ENCODE measurements around the gene PEG3. TPM values are rescaled to one million over a fixed set of nuclear protein-coding genes. Genes with fewer than 3 reads are reported as not detected.
"Not testable (repeated sequence)": the region's sequence is repeated elsewhere in the genome, so short reads cannot be mapped to it uniquely, and the experiment has no call there.

The PEG3 gene
- polyA plus RNA-seq (2013, experiment 1 of 2; ENCODE audit: insufficient read length) = 1.3 TPM
- 1.1 TPM for polyA plus RNA-seq (2013, experiment 2 of 2; ENCODE audit: insufficient read length)

DNA sequence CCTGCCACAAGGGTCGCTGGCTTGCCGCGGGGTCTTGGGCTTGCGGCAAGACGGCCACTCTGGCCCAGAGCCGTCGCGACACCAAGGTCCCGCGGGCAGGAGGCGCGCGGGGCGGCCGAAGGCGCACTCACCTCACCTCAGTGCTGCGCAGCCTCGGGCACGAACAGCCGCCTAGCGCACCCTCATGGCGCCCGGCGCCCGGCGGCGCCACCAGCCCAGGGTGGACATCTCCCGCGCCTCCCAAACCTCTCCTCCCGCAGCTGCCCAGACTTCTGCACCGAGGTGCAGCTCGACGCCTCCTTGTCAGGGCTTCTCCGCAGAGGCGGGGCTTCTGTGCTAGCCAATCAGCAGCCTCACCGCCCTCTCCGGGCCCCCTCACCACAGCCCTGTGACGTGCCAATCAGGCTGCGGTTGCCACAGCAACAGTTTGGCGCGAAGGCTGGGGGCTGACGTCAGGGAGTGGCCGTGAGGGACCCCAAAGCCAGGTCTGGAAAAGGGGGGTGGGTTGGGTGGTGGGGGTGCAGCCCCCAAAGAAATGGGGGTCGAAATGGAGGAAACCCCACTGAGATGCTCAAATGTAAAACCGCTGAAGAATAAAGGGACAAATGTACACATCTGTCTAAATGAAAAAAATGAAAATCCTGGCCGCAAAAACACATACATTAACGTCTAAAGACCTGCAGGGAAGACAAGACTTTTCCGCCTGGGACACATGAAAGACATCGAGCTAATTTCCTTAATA lies at the start of gene PEG3, which contains the start of gene ZIM2:
PEG3 (minus strand) TSS at position 276 of the 742 bp plus-strand sequence. CDS start 16,071 bp downstream, outside the sequence.
ZIM2 (minus strand) TSS at position 276 of the 742 bp plus-strand sequence. CDS start 16,449 bp downstream, outside the sequence.
- peak; percentile 18 for DNase-seq

DNA sequence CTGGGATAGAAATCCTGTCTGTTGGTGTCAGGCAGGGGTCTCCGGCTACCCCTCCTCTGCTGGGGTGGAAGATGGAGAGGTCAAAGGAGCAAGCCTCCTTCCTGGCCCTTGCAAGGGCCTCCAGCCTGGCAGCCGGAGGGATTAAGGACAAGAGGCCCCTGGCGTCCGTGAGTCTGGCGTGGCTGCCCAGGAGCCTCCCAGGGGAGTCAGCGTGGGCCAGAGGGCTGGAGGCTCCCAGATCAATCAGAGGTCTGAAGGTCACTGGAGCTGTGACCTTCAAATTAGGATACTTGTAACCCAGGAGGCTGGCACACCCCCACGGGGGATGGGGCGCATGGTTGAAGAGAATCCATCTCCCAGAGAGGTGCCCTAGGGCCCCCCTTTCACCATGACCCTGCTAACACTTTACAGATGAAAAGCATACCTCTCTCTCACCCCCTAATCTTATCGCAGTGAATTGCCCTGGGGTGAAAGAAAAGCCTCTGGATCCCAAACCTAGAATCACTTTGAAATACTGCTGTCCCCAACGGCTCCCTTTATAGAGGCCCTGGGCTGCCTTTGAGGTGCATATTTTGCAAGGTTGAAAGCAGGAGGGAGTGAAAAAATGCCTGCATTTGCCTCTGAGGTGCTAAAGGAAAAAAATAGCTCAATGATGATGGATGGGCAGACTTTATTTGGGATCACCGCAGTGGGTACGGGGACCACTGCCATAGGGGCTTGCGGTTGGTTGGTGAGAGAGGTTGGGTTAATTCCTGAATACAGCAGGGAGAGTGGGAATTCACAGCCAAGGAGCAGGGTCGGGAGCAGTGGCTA lies 44.9 kb upstream of the PEG3 start:
- no peak for DNase-seq

GRCh38 chr19:56884441-56884840 lies 43.9 kb upstream of the PEG3 start:
- DNase-seq = no peak

DNA sequence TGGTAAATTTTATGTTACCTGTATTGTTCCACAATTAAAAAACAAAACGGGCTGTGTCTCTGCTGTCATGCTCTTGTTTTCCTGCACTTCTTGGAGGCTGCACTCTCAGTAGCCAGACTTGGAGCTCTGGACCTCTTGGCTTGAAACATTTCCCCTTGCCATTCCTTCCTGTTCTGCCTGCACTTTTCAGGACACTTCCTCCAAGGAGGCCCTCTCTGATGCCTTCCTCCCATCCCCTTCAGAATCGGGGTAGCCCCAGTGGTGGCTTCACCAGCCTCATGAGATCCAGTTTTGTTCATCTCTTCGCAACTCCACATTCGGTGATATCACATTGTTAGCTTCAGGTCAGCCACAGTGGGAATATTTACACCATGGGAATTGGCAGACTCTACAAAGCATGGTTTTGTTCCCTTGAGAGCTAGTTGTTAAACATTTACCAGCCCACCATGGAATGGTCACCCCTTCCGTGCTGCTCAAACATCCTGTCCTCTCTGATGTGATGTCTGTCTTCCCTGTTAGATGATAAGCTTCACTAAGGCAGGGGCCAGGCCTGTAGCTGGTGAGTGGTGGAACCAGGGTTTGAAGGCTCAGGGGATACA lies 40.2 kb upstream of the PEG3 start:
- no peak for DNase-seq

- no peak for DNase-seq
Observed at GRCh38 chr19:56877069-56877715, 36.7 kb upstream of the PEG3 start.

- no peak for DNase-seq
Observed at GRCh38 chr19:56875717-56876116, 35.2 kb upstream of the PEG3 start.

- DNase-seq = no peak
Observed at GRCh38 chr19:56874530-56874929, 34.0 kb upstream of the PEG3 start.

- no peak for DNase-seq
Observed at GRCh38 chr19:56873493-56873892, 33.0 kb upstream of the PEG3 start.

- DNase-seq = no peak
Observed at GRCh38 chr19:56869886-56870285, 29.4 kb upstream of the PEG3 start.

DNA sequence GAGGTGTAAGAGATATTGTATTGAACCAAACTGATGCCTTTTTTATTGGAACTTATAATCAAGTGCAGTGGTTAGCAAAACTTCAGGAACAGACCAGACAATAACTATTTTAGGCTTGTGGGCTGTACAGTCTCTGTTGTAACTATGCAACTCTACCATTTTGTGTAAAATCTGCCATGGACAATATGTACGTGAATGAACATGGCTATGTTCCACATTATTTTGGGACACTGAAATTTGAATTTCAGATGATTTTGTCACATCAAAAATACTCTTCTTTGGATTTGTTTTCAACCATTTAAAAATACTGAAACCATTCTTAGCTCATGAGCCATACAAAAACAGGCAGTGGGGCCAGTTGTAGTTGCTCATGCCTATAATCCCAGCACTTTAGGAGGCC lies 27.9 kb upstream of the PEG3 start:
- no peak for DNase-seq

GRCh38 chr19:56866538-56866937 lies 26.0 kb upstream of the PEG3 start:
- DNase-seq = no peak

- no peak for DNase-seq
Observed at GRCh38 chr19:56864443-56865125, 24.1 kb upstream of the PEG3 start.

DNA sequence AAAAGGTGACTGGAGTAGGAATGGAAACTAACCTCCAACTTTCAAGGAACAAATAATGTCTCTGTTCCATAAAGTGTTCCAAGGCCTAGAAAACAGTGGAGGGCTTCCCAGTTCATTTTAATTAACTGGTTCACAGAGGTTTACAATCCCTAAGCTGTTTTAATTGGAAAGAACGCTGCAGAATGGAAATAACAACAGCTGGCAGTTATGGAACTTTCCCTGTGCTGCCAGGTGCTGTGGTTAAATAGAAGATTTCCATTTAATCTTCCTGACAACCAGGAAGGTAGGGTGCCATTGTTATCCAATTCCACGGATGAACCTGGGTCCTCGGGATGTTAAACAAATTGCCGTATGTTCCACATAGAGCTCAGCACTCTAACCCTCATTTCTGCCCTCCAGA lies 22.2 kb upstream of the PEG3 start:
- no peak for DNase-seq

GRCh38 chr19:56860409-56860808 lies 19.9 kb upstream of the PEG3 start:
- DNase-seq = not testable (repeated sequence)

- no peak for DNase-seq
Observed at GRCh38 chr19:56858026-56858425, 17.5 kb upstream of the PEG3 start.

- DNase-seq = no peak
Observed at GRCh38 chr19:56856822-56857221, 16.3 kb upstream of the PEG3 start.

- not testable (repeated sequence) for DNase-seq
Observed at GRCh38 chr19:56852361-56852760, 11.8 kb upstream of the PEG3 start.

DNA sequence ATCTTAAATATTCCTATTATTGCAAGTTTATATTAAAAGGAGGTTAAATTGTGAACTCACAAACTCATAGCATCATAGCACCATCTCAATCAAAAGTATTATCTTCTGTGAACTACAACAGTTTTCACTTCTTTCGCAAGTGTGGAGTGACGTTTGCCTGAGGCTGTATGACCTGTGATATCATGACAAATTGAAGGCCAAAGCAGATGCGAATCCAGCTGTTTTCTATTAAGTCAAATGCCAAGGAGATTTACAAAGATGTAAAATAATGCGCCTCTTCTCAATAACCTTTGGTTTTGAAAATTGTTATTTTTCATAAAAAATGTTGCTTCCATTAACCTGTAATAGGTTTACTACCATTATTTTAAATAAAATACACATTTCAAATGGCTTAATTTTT lies 7.6 kb upstream of the PEG3 start:
- no peak for DNase-seq

- no peak for DNase-seq
Observed at GRCh38 chr19:56842412-56842811, 1.9 kb upstream of the PEG3 start.

GRCh38 chr19:56841193-56841543 lies 642 bp upstream of the PEG3 start:
- DNase-seq = no peak

DNA sequence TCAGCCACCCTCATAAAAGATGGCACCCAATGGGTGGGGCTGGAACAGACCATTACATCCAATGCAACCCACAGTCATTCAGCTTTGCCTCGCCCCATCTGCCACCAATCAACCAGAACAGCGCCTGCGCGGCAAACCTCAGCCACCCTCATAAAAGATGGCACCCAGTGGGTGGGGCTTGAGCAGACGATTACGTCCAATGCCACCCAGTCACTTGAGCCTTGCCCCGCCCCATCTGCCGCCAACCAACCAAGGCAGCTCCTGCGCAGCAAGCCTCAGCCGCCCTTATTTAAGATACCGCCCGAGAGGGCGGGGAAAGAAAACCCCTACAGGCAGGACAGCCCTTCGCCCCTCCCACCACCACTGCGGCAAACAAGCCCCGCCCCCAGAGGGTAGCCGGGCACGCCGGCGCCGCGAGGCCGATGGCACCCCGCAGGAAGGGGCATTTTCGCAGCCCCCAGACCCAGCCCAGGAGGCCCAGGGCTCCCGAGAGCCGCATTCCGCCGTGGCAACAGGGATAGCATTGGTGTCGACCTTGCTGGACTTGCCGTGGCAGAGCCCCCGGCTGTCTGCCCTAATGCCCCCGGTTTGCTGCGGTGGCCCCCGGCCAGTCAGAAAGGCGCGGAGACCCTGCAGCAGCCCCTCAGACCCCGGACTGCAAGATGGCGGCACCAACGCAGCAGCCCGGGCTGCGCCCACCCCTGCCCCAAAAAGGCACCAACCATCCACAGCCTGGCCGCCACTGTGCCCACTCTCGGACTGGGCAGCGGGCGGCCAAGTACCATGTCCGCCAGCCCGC lies 675 bp downstream of the PEG3 start:
- DNase-seq = peak; percentile 91

Measured in fibroblast of skin of back (primary cell).